ES-I3 (cell line): Measurements from ENCODE around the gene KCNQ1.

ENCODE experiments used
- H3K36me3 ChIP-seq: 2 replicates; pipeline ENCODE4 v1.6.1; 2013; ENCODE audit warnings: mild to moderate bottlenecking, low read length, control low read depth, moderate library complexity; ENCODE audit not compliant: insufficient read depth
- H3K4me1 ChIP-seq: 2 replicates; pipeline ENCODE4 v1.6.1; 2013; ENCODE audit warnings: mild to moderate bottlenecking, control low read depth, low read length; ENCODE audit not compliant: insufficient read depth
- H3K9ac ChIP-seq: 2 replicates; pipeline ENCODE4 v1.6.1; 2013; ENCODE audit warnings: low read depth, mild to moderate bottlenecking, low read length, moderate library complexity
- H3K9me3 ChIP-seq: 2 replicates; pipeline ENCODE4 v1.6.1; 2013; ENCODE audit warnings: mild to moderate bottlenecking, low read length, moderate library complexity; ENCODE audit not compliant: control insufficient read depth, insufficient read depth

Gene KCNQ1

DNA sequence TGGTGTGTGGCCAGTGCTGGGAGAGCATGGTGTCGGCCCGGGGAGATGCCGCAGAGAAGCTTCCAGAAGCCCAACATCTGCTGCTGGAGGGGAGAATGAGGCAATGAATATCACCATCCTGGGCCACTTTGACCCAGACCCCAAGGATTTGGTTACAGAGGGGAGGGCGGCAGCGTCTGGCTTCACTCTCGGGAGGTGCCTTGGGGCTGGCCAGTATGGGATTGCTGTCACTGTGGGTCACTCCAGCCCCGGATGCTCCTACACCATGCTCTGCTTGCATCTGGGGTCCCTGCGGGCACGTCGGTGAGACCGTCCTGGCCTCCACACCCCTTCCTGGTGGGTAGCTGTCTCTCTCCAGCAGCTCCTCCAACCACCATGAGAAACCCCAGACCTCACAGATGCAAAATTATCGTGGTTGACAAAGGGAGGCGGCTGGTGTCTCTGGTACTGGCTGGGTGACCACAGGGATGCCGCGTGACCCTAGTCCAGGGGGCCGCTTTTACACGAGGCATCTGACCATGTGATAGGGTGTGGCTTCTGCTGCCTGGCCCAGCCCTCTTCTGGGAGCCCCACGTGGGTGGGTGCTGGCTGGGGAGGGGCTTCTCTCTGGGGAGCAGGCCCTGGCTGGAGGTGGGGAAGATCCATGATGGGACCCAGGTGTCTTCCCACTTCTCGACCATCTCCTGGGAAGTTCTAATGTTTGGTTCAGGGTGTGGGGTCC, 5.7 kb downstream of the KCNQ1 start:
- H3K9me3 ChIP-seq, result no peaks in the 10 kb centered on the region
- H3K9ac ChIP-seq, result no peak overlapping the region
- no peaks in the 10 kb centered on the region for H3K36me3 ChIP-seq

DNA sequence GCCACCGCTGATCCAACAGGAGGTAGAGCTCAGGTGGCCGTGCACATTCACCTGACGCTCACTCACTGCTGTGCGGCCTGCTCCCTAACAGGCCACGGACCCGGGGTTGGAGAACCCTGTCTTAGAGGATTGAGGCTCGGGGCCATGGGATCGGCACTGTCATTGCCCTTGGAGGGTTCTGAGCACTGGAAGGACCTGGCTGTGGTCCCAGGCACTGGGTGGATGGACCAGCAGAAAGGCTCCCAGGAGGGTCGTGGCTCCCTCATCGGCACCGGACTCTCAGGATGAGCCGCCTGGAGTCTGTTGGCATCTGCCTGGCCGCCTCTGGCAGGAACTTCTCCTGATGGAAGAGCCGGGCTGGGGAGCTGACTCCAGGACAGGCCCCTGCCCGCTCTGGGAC, 6.5 kb downstream of the KCNQ1 start:
- Histone ChIP-seq H3K9ac (no peak overlapping the region), H3K4me1 (no peaks in the 10 kb centered on the region), H3K9me3 (no peaks in the 10 kb centered on the region), H3K36me3 (no peaks in the 10 kb centered on the region)

More for the DNA sequence above, 5.7 kb downstream of the KCNQ1 start:
- H3K4me1 ChIP-seq, result no peaks in the 10 kb centered on the region

DNA sequence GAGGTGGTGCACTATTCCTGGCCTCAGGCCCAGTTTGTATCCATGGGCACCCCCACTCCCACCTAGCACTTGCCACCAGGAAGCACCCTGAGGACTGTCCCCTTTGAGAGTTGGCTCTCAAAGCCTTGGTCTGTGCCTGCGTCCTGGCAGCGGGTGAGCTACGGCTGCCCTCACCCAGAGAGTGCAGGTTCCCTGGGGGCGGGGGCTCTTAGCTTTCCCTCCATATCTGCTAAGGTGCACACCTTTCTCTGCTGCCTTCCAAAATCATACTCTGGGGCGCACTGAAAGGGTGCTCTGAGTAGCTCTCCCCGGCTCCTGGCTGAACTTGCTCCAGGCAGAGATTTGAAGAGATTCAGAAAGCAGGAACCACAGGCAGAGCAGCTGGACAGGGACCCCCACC, 7.1 kb downstream of the KCNQ1 start:
- H3K4me1 ChIP-seq, result no peaks in the 10 kb centered on the region
- H3K9me3 ChIP-seq, result no peaks in the 10 kb centered on the region
- no peaks in the 10 kb centered on the region for H3K36me3 ChIP-seq
- H3K9ac ChIP-seq, result no peak overlapping the region

DNA sequence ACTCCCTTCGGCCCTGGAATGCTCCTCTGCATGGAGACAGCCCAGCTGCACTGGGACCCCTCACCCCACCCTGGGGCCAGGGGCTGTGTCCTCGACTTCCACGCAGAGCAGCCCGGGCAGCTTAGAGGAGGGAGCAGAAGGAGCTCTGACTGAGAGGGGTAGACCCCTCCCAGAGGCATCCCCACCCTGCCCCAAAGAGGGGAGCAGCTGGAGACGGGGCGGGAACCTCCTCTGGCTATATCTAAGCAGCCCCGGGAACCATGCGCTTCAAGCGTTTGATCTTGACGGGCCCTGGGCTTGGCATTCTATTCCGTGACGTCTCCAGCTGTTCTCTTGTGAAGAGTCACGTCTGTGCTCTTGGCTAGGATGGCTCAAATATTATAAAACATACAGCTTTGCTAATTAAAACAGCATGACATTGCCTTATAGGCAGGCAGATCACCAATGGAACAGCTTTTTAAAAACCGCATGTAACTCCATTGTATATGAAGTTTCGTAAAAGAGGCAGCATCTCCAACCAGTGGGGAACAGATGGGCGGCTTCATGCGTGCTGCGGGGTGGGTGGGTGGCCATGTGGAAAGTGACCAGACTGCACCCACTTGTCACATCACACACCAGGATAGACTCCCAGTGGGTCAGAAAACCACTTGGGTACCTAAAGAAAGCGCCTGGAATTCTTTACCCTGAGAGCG, 7.7 kb downstream of the KCNQ1 start:
- H3K36me3 ChIP-seq, result no peaks in the 10 kb centered on the region

DNA sequence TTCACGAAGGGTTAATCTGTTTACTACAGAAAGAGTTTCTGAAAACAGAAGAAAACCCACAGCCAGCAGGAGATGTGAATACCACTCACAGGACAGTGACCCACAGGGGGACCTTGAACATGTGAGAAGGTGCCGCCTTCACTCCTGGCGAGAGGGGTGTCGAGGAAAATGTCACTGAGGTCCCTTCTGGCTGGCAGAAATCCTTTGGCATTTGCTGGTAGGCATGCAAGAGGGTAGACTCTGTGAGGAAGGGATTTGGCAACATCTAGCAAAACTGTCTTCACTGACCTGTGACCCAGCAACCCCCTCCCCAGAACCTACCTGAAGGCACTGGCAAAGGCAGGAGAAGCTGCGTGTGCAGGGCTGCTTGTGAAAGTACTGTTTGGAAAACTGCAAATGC, 8.6 kb downstream of the KCNQ1 start:
- H3K9me3 ChIP-seq, result no peaks in the 10 kb centered on the region
- H3K9ac ChIP-seq, result no peak overlapping the region
- no peaks in the 10 kb centered on the region for H3K4me1 ChIP-seq
- no peaks in the 10 kb centered on the region for H3K36me3 ChIP-seq

More for the DNA sequence above, 7.7 kb downstream of the KCNQ1 start:
- H3K9ac ChIP-seq, result no peak overlapping the region
- H3K4me1 ChIP-seq, result no peaks in the 10 kb centered on the region
- H3K9me3 ChIP-seq, result no peaks in the 10 kb centered on the region

DNA sequence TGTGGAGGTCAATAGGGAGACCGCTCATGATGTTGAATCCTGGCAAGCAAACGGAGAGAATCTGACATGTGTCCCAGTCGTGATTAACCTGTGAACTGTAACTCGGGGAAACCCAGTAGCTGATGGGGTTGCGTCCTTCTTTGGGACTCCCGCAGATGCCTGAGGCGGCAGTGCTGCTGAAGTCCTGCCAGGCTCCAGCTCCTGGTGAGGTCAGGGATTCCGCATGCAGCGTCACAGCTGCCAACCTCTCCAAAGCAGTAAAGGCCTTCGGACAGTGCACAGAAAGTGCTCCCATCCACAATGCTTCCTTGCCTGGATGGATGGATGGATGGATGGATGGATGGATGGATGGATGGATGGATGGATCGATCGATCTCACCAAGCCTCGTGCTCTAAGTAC, 13.5 kb downstream of the KCNQ1 start:
- H3K4me1 ChIP-seq, result no peaks in the 10 kb centered on the region

DNA sequence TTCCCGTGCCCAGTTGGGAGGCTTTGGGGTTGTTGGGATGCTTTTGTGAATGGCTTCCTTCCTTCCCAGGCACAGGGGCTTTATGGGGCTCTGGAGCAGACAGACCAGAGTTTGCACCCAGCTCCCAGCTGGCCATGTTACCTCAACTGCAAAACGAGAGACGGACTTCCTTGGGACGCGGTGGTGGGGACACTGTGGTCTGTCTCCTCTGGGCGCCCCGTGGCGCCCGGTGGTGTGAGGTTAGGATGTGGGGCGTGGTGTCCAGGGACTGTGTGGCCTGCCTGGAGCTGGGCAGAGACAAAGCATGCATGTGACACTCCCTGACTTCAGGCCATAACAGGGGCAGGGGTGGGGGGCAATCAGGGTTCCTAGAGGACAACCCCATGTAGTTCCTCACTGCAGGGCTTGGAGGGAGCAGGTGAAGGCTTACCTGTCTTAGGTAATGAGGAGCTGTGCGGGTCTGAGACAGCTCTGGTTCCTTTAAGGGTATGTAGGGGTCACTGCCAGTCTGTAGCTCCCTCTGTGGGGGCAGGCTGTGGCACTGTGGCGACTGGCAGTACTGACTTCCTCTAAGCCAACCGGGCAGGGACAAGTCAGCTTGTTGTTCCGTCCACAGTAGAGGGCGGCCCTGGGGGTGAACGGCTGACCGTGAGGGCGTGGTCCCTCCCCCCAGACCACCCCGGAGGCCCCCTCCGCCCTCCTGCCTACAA, 14.4 kb downstream of the KCNQ1 start:
- Histone ChIP-seq H3K4me1 (no peaks in the 10 kb centered on the region), H3K9ac (no peak overlapping the region)

More for the DNA sequence above, 13.5 kb downstream of the KCNQ1 start:
- Histone ChIP-seq H3K36me3 (no peaks in the 10 kb centered on the region), H3K9ac (no peak overlapping the region), H3K9me3 (no peaks in the 10 kb centered on the region)

DNA sequence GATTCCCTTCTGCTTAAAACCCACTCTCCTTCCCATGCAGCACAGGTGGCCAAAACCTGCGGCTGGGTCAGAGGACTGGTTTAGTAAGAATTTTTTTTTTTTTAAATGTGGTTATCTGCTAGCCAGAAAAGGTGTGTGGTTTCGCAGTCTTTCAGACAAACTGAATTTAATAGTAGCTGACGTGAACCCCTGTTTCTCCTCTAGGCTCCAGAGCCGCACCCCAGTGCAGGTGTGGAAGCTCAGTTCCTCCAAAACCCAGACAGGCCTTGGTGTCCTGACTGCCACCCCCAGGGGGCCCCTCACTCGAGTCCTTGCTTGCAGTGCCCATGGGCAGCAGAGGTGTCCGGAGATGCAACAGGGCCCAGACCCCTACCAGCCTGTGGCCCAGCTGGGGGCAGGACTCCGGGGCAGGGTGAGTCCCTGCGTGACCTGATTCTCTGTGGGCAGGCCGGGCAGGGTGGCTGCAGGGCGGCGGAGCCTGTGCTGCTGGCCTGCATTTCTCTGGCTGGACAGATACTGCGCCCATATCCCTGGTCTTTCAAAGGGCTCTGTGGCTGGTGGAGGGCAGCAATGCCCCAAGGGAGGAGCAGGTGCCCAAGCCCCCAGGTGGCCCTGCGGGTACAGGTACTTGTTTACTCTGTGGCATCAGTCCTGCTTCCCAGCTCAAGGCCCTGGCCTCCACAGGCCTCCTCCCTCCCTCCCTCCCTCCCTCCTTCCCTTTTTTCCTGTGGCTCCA, 15.2 kb downstream of the KCNQ1 start:
- no peak overlapping the region for H3K9ac ChIP-seq
- no peaks in the 10 kb centered on the region for H3K9me3 ChIP-seq
- no peaks in the 10 kb centered on the region for H3K4me1 ChIP-seq
- H3K36me3 ChIP-seq, result no peaks in the 10 kb centered on the region

More for the DNA sequence above, 14.4 kb downstream of the KCNQ1 start:
- no peaks in the 10 kb centered on the region for H3K36me3 ChIP-seq
- no peaks in the 10 kb centered on the region for H3K9me3 ChIP-seq

DNA sequence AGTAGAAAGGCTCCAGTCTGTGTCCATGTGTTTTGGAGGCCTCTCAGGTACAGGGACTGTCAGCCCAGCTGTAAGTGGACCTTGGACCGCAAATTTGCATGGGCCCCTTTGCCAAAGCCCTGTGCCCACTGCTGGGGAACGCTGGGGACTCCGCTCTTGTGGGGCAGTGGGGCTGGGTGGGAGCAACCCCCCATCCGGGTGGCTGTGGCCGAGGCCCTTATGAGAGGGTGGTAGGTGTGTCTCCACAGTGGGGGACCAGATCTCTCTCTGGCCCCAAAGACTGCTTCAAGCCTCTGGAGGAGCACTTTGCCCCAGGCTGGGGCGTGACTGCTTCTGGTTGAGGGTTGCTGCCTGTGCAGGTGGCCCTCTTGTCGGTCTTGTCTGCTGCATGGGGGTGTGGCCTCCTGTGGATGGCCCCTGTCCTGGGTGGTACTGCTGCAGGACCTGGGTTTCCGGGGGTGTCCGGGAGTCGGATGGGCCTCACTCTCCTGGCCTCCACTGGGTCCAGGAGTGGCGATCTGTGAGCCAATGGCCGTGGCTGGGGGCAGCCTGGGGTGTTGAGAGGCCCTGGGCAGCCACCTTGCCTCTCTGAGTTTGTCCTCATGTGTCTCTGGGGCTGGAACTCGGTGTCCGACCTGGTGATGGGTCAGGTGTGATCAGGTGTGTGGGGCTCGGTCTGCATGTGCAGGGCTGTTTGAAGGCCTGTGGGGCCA, 15.9 kb downstream of the KCNQ1 start:
- H3K9ac ChIP-seq, result no peak overlapping the region
- no peaks in the 10 kb centered on the region for H3K9me3 ChIP-seq
- H3K4me1 ChIP-seq, result no peaks in the 10 kb centered on the region
- no peaks in the 10 kb centered on the region for H3K36me3 ChIP-seq

DNA sequence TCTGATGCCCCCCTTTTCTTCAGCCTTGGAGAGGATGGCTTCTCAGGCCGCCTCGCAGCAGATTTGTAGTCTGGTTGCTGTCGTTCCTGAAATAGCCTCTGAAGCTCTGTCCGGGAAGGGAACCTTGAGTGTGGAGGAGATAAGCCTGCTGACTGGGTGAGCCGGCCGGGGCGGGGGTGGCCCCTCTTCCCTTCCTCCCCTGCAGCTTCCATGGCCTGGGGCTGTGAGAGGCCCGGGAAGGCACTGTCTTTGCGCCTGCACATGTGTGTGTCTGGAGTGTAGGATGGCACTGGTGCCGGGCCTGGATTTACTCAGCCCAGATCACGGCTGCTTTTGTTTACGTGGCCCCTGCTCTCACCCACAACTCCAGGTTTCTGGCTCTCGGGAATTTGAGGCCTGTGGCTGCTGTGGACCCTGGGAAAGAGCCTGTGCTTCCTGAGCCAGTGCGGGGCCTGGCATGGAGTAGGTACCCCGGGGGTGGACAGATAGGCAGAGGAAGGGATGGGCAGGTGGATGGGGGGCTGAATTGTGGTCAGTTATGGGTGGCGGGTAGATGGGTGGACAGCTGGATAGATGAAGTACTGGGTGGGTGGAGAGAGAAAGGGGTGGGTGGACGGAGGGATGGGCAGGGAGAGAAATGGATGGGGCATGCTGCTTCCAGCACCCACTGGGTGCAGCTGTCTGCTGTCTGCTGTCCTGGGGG, 16.6 kb downstream of the KCNQ1 start:
- no peaks in the 10 kb centered on the region for H3K4me1 ChIP-seq
- H3K9ac ChIP-seq, result no peak overlapping the region
- H3K9me3 ChIP-seq, result no peaks in the 10 kb centered on the region
- no peaks in the 10 kb centered on the region for H3K36me3 ChIP-seq

DNA sequence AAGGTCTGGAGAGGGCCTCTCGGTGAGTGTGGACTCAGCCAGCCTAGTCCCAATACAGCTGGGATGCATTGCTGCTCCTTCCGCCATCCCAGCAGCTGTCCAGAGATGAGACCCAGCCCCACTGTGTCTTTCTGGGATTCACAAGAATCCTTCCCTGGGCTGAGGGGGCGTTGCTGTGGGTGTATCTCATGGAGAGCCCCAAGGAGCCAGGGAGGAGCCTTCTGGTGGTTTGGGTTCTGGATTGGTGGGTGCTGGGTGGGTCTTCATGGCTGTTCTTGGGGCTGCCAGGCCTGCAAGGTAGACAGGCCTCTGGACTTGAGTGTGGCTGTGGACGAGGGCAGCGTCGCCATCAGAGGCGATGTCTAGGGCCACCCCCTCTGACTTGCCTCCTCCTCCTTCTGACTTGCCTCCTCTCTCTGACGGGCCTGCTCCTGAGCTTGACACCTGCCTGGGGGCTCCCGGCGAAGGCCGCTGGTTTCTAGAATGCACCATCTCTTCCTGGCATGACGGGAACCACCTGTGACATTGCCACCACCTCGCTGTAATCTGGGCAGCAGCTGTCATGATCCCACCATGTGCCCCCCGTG, 17.2 kb downstream of the KCNQ1 start:
- Histone ChIP-seq H3K4me1 (no peaks in the 10 kb centered on the region), H3K9me3 (no peaks in the 10 kb centered on the region), H3K9ac (no peak overlapping the region), H3K36me3 (no peaks in the 10 kb centered on the region)

DNA sequence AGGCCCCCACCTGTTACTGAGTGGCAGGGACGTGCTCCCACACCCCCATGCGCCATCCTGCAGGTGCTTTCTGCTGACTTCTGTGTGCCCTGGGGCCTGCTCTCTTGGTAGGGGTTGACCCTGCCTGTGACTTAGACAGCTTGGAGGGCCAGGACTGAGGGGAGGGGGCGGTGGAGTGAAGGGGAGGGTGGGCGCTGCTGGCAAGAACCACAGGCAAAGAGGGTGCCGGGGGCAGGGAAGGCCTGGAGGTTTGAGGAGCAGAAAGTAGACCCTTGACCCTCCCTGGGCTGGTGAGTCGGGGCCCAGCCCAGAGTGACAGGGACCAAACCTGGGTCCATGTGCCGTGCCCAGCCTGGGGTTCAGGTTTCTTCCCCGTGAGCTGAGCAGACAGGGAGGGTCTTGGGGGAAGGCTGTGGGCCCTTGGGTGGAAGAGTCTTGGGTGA, 17.8 kb downstream of the KCNQ1 start:
- no peaks in the 10 kb centered on the region for H3K4me1 ChIP-seq
- H3K36me3 ChIP-seq, result no peaks in the 10 kb centered on the region
- H3K9me3 ChIP-seq, result no peaks in the 10 kb centered on the region
- H3K9ac ChIP-seq, result no peak overlapping the region
